Measurements from ENCODE around the gene FMNL2. TPM values are rescaled to one million over a fixed set of nuclear protein-coding genes. Genes with fewer than 3 reads are reported as not detected.

FMNL2 gene
- total RNA-seq, 1 donor from 2014 or later, result 34.3 TPM

DNA sequence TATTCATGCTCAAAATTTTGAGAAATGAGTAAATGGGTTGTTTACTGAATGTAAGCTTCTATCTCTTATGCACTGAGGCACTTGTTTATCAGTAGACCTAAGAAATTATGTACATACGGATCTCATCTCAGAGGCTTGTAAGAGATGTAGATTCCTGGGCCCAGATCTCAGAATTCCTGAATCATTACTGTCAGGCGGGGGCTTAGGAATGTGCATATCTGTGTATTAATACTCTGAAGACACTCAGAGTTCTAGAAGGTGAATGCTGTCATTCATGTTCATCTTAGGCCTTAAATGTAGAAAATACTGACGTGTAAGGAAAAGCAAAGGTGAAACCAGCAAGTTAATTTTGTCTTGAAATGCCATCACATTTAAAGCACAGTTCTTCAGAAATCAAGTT, 169.6 kb downstream of the FMNL2 start:
- peak overlapping the region; percentile 76 for H3K27ac ChIP-seq (ENCODE audit: low read depth, low read length)
- Mint-ChIP-seq H3K4me1 (ENCODE audit: low read depth, unreplicated experiment) (peaks cover 58% of the 10 kb centered on the region), H3K27ac (ENCODE audit: unreplicated experiment) (peak overlapping the region; percentile 96), H3K27me3 (ENCODE audit: low read depth, unreplicated experiment) (no peaks in the 10 kb centered on the region), H3K36me3 (ENCODE audit: low read depth, unreplicated experiment) (peaks cover 4% of the 10 kb centered on the region), H3K4me3 (ENCODE audit: unreplicated experiment) (no peak overlapping the region), H3K9me3 (ENCODE audit: unreplicated experiment) (no peaks in the 10 kb centered on the region)
- no peaks in the 10 kb centered on the region for H3K27me3 ChIP-seq (ENCODE audit: insufficient read depth, low read length)
- peaks cover 22% of the 10 kb centered on the region for H3K79me2 ChIP-seq (ENCODE audit: insufficient read depth, low read length)
- H3K9ac ChIP-seq (ENCODE audit: low read length), result peak overlapping the region; percentile 44
- no peaks in the 10 kb centered on the region for H3K9me3 ChIP-seq (ENCODE audit: insufficient read depth, low read depth, low read length)
- H3K4me2 ChIP-seq (ENCODE audit: low read length), result peak overlapping the region; percentile 42
- DNase-seq (ENCODE audit: low read depth) (peak; percentile 74), FAIRE-seq (peak; percentile 37)
- peaks cover 49% of the 10 kb centered on the region for H3K4me1 ChIP-seq (ENCODE audit: insufficient read depth, low read length)
- TF ChIP-seq EZH2 (IDR thresholded peaks at IDR 0.05; ENCODE audit: insufficient read depth, low read length), result no peak
- TF ChIP-seq, protein P1, sequence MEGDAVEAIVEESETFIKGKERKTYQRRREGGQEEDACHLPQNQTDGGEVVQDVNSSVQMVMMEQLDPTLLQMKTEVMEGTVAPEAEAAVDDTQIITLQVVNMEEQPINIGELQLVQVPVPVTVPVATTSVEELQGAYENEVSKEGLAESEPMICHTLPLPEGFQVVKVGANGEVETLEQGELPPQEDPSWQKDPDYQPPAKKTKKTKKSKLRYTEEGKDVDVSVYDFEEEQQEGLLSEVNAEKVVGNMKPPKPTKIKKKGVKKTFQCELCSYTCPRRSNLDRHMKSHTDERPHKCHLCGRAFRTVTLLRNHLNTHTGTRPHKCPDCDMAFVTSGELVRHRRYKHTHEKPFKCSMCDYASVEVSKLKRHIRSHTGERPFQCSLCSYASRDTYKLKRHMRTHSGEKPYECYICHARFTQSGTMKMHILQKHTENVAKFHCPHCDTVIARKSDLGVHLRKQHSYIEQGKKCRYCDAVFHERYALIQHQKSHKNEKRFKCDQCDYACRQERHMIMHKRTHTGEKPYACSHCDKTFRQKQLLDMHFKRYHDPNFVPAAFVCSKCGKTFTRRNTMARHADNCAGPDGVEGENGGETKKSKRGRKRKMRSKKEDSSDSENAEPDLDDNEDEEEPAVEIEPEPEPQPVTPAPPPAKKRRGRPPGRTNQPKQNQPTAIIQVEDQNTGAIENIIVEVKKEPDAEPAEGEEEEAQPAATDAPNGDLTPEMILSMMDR (IDR thresholded peaks at IDR 0.05; ENCODE audit: insufficient read depth, low read depth, low read length), result no peak
- no peak overlapping the region for H2AFZ ChIP-seq (ENCODE audit: low read depth, low read length)
- no peaks in the 10 kb centered on the region for H4K20me1 ChIP-seq (ENCODE audit: insufficient read depth, low read length)
- no peak overlapping the region for H3K4me3 ChIP-seq (ENCODE audit: insufficient read depth, low read depth, low read length)
- H3K36me3 ChIP-seq (ENCODE audit: insufficient read depth, low read length), result no peaks in the 10 kb centered on the region

DNA sequence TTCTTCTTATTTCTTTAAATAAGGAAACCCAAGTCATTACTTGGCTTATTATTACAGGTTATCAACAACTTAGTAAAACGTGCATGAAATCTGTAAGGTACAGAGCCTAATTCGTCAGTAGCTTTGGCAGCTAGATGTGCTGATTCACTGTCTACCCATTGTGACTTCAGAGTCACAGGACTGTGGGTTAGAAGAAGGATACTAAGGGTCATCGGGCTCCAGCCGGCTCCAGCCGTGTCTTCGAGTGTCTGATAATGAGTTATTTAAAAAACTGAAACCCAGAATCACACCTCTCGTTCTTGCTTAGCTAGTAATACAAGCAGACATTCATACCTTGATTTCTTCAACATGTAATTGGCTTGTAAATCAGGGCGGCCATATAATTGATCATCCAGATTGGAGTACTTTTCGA, 170.5 kb downstream of the FMNL2 start:
- no peaks in the 10 kb centered on the region for H3K9me3 Mint-ChIP-seq (ENCODE audit: unreplicated experiment)
- TF ChIP-seq, protein P1 (IDR thresholded peaks at IDR 0.05; ENCODE audit: insufficient read depth, low read depth, low read length), result no peak
- no peak for TF ChIP-seq EZH2 (IDR thresholded peaks at IDR 0.05; ENCODE audit: insufficient read depth, low read length)
- peak overlapping the region; percentile 96 for H3K27ac Mint-ChIP-seq (ENCODE audit: unreplicated experiment)
- Histone ChIP-seq H3K9me3 (ENCODE audit: insufficient read depth, low read depth, low read length) (no peaks in the 10 kb centered on the region), H3K79me2 (ENCODE audit: insufficient read depth, low read length) (peaks cover 25% of the 10 kb centered on the region), H3K9ac (ENCODE audit: low read length) (peak overlapping the region; percentile 41), H3K4me1 (ENCODE audit: insufficient read depth, low read length) (peaks cover 49% of the 10 kb centered on the region), H2AFZ (ENCODE audit: low read depth, low read length) (no peak overlapping the region), H3K4me2 (ENCODE audit: low read length) (peak overlapping the region; percentile 61), H3K27me3 (ENCODE audit: insufficient read depth, low read length) (no peaks in the 10 kb centered on the region), H3K36me3 (ENCODE audit: insufficient read depth, low read length) (no peaks in the 10 kb centered on the region), H4K20me1 (ENCODE audit: insufficient read depth, low read length) (no peaks in the 10 kb centered on the region), H3K27ac (ENCODE audit: low read depth, low read length) (peak overlapping the region; percentile 76), H3K4me3 (ENCODE audit: insufficient read depth, low read depth, low read length) (peak overlapping the region; percentile 24)
- FAIRE-seq (no peak), DNase-seq (ENCODE audit: low read depth) (peak; percentile 74)
- no peaks in the 10 kb centered on the region for H3K27me3 Mint-ChIP-seq (ENCODE audit: low read depth, unreplicated experiment)
- H3K36me3 Mint-ChIP-seq (ENCODE audit: low read depth, unreplicated experiment), result peaks cover 4% of the 10 kb centered on the region
- H3K4me3 Mint-ChIP-seq (ENCODE audit: unreplicated experiment), result peak overlapping the region; percentile 47
- H3K4me1 Mint-ChIP-seq (ENCODE audit: low read depth, unreplicated experiment), result peaks cover 50% of the 10 kb centered on the region

DNA sequence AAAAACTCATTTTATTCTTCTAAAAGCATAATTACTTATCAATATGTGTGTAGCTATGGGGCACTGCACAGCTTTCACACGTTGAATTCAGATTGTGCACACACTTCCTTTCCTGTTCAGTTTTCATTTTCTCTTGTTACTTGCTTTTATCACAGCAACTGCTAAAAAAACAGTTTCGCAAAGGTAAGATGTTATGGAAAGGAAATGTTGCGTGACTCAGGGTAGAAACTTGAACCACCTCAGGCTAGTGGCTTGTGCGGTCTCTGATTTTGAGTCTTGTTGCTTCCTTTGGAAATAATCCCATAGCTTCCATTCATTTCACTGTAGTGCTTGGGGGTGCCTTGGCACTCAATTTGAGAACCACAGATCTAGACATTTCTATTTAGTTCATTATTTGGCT, 171.9 kb downstream of the FMNL2 start:
- DNase-seq (ENCODE audit: low read depth) (peak; percentile 92), FAIRE-seq (peak; percentile 26)
- Mint-ChIP-seq H3K9me3 (ENCODE audit: unreplicated experiment) (no peaks in the 10 kb centered on the region), H3K4me3 (ENCODE audit: unreplicated experiment) (no peak overlapping the region), H3K4me1 (ENCODE audit: low read depth, unreplicated experiment) (peaks cover 50% of the 10 kb centered on the region), H3K27me3 (ENCODE audit: low read depth, unreplicated experiment) (no peaks in the 10 kb centered on the region), H3K27ac (ENCODE audit: unreplicated experiment) (peak overlapping the region; percentile 10), H3K36me3 (ENCODE audit: low read depth, unreplicated experiment) (peaks cover 4% of the 10 kb centered on the region)
- Histone ChIP-seq H3K36me3 (ENCODE audit: insufficient read depth, low read length) (no peaks in the 10 kb centered on the region), H3K4me1 (ENCODE audit: insufficient read depth, low read length) (peaks cover 49% of the 10 kb centered on the region), H2AFZ (ENCODE audit: low read depth, low read length) (no peak overlapping the region), H3K27me3 (ENCODE audit: insufficient read depth, low read length) (no peaks in the 10 kb centered on the region), H3K9me3 (ENCODE audit: insufficient read depth, low read depth, low read length) (no peaks in the 10 kb centered on the region), H3K9ac (ENCODE audit: low read length) (no peak overlapping the region), H3K79me2 (ENCODE audit: insufficient read depth, low read length) (peaks cover 29% of the 10 kb centered on the region), H3K4me2 (ENCODE audit: low read length) (peak overlapping the region; percentile 62), H3K27ac (ENCODE audit: low read depth, low read length) (peak overlapping the region; percentile 76), H4K20me1 (ENCODE audit: insufficient read depth, low read length) (no peaks in the 10 kb centered on the region), H3K4me3 (ENCODE audit: insufficient read depth, low read depth, low read length) (no peak overlapping the region)
- TF ChIP-seq, protein P1 (IDR thresholded peaks at IDR 0.05; ENCODE audit: insufficient read depth, low read depth, low read length), result no peak
- TF ChIP-seq EZH2 (IDR thresholded peaks at IDR 0.05; ENCODE audit: insufficient read depth, low read length), result no peak

Measured in astrocyte (in vitro differentiated cells and primary cell).